GM18499 (cell line): ENCODE data around the gene SLC9A2.

Experiments used
- ATAC-seq: cut with Tn5 transposase; IDR thresholded peaks from one replicate; pipeline ENCODE4 v1.9.1; 2021; ENCODE audit warnings: moderate number of reproducible peaks; ENCODE audit not compliant: insufficient read depth, unreplicated experiment

Gene SLC9A2

DNA sequence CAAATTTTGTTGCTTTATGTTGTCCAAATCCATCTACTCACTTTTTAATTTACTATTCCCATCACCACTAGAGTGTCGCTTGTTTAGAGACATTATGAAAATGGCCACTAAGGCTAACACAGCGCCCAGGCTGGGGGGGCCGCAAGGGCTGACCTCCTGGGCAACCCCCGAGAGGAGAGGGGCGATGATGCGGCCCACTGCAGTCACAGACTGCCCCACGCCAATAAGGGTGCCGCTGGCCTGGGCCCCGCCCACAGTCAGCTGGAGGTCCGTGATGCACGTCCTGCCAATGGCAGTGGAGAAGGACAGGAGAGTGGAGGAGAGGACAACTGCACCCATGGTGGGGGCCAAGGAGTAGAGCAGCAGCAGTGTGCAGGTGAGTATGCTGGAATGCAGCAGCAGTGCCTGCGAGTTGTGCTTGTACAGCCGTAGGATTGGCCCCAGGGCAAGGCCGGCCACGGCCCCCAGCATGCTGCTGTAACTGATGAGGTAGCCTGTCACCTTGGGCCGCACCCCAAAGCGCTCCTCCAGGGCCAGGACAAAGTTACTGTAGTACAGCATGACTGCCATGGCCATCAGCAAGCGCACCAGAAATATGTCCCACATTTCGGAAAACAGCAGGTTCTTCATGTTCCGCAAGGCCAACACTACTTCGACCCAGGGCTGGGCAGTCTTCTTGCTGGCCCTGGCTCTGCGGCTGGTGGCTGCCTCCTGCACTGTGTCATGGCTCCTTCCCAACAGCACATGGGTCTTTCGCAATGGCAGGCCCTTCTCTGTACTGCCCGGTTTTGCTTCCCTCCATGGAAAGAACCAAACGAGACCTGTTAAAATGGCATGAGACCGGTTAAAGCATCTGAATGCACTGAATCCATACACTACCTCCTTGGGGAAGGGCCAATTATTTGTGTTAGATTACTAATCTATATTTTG lies 99.3 kb downstream of the SLC9A2 start:
- no peak for ATAC-seq

DNA sequence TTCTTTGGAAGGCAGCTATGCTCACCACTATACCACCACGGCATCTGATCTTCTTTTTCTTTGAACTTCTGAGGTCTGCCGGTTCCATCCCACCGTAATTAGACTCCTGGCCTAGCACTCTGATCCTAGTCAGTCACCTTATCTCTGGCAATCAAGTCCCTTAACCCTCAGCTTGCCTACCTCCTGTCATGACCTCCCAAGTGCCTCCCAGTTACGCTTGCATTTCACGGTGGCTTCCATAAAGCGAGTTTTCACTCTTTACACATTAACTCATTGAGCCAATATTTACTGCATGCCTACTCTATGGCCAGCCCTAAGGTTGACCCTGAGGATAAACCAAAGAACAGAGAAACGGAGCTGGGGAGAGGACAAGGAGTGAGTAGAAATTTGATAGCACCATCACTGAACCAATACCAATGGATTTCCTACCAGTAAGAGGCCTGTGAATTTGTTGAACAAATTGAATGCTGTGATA lies 104.7 kb downstream of the SLC9A2 start:
- ATAC-seq = no peak

DNA sequence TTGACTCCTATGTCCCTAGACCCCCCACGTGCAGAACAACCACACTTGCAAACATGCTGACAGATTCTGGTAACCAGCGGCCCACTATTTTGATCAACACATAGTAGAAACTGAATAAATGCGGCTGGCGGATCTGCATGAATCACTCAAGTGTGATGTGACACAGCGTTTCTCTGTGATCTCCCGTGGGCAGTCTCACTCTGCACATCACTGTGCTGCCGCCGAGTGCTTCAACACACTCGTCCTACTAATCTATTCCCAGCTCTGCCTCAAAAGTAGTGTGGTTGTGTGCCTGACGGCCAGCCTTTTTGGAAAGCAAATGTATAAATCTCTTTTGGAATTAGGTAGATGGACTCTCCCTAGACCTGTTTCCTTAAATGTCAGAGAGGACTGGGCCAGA lies 105.2 kb downstream of the SLC9A2 start:
- ATAC-seq = no peak

DNA sequence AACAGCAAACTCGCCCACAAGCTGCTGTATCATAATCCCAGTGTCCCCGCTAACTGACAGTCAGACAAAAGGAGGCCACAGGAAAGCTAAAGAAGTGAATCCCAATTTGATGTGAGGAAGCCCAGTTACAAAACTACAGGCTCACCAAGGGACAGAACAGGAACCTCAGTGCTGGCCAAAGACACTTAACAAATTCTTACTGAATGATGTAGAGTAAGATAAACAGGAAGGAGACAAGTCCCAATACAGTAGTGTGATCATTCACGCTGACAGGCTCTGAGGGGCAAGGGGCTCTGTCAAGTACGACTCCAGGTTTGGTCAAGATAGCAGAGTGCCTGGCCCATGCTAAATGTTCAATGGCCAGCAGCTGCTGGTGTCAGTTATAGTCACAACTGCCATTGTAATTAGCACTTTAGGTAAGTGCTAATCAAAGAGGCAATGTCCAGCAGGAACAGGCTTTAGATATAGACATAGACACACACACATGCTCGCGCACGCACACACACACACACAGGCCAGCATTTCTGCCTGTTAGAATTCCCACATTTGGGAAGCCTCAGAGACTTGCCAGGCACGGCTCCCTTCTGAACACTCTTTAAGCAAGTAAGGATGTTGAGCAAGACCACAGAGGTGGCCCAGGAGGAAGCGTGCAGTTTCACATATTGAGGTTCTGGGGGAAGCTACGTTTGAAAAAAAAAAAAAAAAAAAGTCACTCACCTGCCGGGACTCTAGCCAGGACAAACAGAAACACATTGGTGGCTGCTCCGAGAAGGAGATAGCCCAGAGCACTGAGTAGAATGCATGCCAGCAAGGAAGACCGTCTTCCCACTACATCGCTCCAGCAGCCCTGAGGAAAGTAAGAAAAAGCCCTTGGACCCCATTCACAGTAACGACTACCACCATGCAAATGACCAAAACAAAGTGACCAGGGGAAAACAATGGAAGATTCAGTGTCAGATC lies 107.1 kb downstream of the SLC9A2 start:
- ATAC-seq = no peak

DNA sequence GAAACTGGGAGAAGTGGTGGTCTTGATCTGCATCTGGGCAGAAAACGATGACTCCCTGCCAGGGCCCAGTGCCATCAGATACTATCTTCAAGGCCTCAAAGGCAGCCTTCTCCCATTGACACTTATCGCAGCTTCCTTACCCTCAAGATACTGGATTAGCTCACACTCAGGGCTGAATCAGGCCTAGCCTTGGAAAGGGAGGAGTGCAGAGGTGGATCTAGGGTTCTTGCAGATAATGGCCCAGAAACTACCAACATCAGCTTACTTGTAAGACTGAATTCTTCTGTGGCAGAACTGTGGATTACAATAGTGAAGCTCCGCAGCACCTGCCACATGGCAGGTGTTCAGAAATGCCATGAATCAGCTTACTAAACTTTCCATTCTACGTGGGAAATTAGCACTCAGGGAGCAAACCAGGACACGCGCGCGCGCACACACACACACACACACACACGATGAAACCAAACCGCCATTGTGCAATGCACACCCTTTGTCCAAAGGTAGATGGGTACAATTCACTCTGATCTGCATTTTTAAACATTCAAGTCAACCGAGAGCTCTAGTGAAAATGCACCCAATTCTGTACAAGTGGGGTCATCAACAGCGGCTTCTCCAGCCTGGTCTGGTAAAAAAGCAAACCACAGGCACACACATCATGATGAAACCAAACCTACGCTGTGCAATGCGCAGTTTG lies 116.2 kb downstream of the SLC9A2 start:
- ATAC-seq = no peak

DNA sequence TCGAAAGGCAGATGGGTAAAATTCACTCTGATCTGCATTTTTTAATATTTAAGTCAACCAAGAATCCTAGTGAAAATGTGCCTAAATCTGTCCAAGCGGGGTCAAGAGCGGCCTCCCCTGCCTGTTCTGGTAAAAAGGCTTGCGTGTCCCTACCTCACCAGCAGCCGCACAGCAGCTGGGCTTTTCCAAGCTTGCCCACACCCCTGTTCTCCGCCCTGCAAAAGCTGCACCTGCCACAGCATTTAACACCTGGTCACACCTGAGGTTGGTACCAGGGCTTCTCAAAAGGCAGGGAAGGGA lies 116.7 kb downstream of the SLC9A2 start:
- ATAC-seq = no peak

DNA sequence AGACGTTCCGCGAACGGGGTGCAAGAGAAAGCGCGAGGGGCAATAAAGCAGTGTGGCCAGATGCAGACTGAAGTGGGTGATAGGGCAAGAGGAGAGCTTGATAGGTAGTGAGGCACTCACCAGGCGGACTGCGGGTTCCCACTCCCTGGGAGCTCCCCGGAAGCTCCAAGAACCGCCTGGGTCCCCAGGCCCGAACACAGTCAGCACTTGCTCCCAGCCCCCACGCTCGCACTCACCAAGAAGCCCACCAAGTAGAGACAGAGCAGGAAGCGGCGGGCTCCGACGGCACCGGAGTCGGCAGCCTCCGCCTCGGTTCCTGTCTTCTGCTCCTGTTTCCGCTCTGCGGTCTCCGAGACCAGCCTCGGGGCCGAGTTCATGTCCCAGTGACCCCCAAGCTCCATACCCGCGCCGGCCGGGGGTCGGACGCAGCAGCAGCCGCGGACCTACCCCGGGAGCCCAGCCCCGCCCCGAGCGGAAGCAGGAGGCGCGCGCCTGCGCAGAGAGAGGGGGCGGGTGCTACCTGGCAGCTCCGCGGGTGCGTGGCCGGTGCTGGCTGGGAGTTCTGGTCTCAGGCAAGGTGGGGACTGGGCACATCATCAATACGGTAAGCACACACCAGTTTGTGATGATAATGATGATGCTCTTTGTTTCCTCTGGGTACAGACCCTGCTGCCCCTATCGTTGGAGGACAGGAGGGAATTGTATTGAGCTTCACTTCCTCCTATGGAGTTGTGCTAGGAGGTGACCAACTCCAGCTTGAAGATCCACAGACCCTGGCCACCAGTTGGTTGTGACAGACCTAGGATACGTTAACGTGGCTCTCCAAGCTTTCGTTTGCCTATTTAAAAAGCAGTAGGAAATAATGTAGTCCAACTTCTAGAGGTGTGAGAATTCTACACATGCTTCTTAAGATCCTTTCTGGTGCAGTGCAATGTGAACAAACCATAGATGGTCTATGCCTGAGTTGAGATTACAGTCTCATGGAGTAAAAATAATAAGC lies 117.4 kb downstream of the SLC9A2 start:
- peak; percentile 58 for ATAC-seq

DNA sequence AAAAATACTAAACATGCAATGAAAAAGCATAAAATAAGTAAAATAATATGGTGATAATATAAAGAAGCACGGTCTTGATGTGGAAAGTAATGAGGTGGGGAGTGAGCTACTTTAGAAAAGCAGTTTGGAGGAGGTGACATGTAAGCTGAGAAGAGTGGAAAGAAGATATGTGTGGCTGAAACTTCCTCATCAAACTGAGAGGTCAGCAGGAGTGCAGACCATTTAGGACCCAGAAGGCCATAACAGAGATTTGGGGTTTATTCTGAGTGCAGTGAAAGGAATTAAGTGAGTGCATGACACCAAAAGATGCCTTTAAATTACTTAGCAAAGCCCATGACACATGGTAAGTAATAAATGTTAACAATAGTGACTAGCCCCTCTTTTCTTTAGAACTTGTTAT lies 118.1 kb downstream of the SLC9A2 start:
- ATAC-seq = peak; percentile 73

DNA sequence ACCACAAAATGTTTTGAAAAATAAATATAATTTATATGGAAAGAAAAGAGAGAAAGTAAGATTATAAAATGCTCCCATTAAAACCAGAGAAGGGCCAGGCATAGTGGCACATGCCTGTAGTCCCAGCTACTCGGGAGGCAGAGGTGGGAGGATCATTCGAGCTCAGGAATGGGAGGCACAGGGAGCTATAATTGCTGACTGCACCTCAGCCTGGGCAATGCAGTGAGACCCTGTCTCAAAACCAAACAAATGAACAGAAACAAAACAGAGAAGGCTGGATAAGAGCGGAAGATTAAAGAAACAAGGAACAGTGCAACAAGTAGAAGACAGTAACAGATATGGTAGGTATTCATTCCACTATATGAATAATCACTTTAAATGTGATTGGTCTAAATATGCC lies 123.9 kb downstream of the SLC9A2 start:
- no peak for ATAC-seq

DNA sequence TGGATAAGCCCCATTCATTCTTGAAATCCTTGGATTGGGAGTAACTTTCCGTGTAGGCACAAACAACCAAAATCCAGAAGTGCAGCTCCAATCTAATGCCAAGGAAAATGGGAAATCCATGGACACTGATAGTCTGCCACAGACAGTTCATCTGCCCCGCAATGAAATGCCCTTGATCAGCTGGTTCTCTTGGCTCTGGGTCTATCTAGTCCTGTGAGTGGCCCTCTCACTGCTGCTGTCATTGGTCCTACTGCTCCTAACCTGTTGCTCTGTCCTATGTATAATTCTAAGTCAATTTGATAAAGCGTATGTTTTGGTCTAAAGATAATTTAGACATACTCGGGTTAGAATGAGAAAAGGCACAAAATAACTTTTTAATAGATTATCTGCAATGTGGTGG lies 128.8 kb downstream of the SLC9A2 start:
- no peak for ATAC-seq

DNA sequence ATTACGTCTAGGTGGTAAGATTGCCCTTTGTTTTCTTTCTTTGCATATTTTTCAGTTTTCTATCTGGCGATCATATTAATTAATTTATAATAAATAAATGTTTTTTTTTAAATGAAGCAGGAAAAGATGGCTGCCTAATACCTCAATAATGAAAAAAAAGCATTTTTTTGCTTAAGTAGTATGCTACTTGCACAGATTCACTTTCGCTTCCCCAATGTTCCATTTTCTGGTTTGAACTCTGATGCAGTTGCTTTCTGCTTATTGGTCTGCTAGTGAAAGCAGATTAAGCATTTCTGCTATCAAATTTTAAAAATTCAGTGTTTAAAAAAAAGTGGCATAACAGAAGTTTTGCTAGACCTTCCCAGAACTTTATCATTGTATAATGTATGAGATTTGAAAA lies 130.6 kb downstream of the SLC9A2 start:
- no peak for ATAC-seq

DNA sequence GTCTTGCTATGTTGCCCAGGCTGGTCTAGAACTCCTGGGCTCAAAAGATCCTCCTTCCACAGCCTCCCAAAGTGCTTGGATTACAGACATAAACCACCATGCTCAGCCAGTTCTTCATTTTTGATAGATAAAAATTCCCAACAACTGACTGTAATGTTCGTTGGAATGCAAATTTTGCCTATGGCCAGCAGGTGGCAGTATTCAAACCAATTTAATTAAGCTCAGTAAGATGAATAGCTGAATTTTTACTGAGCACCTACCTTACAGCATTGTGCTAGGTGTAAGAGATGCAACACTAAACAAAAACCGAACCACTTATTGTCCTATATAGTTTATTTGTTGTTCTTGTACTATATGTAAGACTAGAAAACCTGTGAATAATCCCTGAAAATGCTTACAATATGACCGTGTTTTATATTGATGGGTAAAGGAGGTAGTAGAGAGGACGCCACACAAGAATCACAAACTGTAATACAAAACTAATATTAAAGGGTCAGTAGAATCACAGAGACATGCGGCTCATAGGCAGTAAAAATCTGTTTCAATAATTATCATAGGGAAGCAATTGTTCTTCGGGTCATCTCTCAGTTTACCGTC lies 134.3 kb downstream of the SLC9A2 start:
- no peak for ATAC-seq

DNA sequence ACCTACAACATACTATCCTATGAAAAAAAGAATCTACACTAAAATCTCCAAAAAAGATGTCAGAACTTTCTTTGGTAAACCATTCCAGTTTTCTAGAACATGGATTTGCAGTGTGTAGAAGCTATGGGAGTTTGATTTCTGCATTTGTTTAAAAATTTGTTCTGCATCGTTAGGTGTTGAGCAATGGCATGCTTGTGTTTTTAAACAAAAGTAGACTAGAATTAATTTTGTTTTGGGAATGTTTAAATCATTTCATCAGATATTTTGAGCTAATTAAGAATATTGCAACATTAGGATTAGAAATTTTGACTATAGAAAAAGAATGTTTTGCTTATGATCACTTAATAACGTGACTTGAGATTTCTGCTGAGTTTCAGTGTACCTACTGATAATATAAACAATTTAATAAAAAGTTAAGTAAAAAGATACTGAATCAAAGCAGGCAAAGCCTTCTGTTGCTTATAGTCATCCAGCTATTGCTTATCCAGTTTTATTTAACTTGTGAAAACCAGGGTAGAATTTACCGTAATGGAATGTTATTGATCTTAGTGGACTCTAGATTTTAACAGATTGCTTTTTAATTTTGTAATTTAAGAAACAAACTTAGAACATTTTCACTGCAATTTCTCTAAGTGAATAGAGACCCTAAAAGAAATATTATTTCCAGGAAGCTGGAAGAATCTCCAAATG lies 135.2 kb downstream of the SLC9A2 start:
- no peak for ATAC-seq

DNA sequence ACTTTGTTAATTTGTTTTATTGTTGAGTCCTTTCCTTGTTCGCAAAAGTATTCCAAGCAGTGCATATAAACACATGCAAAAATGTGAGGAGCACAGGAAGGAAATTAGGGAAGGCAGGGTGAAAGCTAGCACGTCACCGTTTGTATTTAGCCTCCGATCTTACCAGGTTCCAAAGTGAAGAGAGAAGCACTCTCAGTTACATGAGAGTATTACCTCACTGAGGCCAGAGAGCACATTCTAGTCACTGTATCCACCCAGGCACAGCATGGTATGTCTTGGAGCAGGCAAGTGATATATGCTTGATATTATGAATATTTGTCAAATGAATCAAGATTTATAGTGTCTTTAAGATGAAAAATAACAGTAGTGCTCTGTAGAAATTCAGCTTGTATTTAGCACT lies 135.9 kb downstream of the SLC9A2 start:
- ATAC-seq = no peak

DNA sequence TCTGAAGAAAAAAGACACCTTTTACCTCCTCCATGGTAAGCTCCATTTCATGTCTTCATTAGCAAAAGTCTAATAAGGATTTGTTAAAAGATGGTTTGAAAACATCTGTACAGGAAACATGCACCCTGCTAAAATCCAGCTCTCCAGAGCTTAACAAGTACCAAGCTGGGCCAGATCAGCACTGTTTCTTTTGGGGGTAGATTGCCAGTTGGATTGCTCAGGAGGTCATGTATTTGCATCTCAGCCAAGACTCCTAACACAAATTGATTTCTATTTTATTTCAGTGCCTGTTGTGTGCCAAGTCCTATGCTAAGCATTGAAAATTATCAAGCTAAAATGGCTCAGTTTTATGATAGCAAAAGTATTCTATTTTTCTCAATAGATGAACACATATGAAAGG lies 139.1 kb downstream of the SLC9A2 start:
- ATAC-seq = no peak
